Activated T-cell treated with anti-CD3 and anti-CD28 coated beads for 24 hours (primary cell): Measurements from ENCODE around the gene TMPRSS4.

ENCODE experiments used
- DNase-seq: peaks from one replicate; pipeline ENCODE4 v3.0.0-alpha.2; 2020; ENCODE audit warnings: low read depth

TMPRSS4 gene

DNA sequence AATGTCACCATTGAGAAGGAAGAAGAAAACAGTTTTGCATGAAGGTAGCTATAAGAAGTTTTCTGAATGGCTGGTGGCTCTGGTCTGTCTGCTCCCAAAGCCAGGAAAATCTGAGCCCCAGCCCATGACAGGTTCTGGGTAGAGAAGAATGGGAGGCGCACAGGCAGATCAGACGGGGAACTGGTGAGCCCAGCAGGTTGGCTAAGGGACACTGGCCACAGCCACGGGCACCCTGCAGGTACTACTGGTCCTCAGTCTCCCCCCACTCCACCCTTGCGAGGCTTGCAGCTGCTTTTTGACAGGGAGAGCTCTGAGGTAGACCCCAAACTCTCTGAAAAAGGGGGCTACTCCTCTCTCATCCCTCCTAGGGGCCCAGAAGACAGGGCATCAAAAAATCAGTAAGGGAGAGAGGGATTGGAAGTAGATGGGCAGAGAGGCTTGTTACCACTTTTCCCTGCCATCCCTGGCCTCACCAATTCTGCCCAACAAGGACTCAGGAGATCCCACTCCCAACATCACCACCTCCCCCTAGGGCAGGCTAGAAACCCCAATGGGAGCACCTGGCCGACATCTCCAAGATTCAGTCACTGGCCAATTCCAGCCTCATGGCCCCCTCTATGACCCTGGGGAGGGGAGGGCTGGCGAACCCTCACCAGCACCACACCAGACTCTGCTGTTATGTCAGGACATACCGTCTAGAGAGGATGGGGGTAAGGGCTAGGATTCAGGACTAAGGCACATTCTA, 58.3 kb downstream of the TMPRSS4 start:
- no peak for DNase-seq

DNA sequence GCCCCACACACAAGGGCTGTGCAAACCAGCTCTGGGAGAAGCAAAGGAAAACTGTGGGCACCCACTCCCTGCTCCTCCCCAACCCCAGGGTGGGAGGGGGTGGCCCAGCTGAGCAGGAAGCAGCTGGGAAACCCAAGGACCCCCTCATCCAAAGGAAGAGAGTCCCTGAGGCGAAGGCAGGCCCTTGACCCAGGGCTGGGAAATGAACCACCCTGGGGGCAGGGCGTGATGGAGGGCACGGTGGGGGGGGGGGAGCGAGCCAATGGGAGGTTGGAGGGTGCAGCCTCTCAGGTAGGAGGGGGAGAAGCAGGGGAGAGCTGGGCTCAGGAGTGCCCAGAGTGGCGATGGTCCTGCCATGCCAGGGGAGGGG, 58.9 kb downstream of the TMPRSS4 start:
- no peak for DNase-seq

DNA sequence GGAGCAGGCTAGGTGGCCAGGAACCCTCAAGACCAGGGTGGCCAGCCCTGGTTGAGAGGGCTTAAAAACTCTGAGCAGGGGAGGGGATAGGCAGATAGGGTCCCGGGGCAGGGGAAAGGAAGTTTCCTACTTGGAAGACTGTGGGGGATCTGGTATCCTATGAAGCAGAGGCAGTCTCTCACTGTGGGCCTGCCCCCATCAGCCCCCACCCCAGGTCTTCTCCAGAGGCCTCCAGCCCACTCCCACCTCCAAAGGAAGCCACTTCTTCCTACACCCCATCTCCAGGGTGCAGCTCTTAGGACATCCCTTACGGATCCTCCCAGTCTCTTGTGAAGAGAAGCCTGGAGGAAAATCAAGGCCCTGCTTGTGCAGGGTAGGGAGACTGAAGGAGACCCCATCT, 59.5 kb downstream of the TMPRSS4 start:
- no peak for DNase-seq

DNA sequence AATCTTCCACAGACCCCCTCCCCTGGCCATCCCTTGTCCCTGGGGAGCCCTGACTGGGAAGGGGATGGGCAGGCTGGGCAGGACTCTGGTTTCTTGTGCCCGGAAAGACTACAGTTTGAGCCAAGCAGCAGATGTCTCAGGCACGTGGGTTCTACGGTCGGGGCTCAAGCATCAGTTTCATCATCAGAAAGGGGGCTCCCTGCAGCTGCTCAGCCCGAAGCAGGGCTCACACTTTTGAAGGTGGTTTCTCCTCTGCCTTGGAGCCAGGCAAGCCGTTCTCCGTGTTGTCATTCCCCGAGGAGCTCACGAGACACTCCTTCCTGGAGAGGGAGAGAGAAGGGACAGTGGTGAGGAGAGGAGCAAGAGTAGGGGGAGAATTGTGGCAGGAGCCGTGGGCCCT, 59.9 kb downstream of the TMPRSS4 start:
- no peak for DNase-seq

DNA sequence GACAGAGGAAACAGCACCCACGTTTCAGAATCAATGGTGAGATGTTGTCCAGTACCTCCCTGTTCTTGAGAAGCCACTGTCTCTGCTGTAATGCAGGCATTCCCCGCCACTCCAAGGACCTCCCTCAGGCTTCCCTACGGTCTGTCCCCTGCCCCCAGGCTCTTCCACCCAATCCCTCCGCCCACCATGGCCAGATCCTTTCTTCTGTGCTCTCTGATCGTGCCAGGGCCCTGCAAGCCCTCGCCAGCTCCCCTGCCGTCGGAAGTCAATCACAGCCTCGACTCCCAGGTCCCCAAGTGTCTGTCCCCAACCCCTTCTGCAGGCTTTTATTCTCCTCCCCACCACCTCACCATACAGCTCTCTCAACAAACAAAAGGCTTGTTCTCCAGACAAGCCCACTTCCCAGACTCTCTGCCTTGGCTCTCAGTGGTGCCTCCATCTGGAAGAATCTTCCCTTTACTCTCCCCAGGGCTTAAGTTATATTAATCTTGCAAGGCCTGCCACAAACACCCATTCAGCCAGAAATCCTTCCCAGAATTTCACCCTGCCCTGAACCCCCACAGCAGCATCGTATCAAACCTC, 62.1 kb downstream of the TMPRSS4 start:
- no peak for DNase-seq

DNA sequence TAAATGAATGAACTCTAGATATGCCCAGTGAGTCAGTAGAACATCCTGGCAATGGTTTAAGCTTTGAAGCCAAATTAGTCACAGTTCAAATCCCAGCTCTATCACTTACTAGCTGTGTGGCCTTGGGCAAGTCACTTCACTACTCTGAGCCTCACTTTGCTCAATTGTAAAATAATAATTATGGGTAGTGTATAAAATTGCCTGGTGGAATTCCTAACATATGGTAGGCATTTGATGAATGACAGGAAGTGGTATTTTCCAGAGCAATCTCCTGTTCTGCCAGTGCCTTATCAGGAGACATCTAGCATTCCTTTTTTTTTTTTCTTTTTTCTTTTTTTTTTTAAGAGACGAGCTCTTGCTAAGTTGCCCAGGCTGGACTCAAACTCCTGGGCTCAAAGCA, 62.7 kb downstream of the TMPRSS4 start:
- DNase-seq = no peak

DNA sequence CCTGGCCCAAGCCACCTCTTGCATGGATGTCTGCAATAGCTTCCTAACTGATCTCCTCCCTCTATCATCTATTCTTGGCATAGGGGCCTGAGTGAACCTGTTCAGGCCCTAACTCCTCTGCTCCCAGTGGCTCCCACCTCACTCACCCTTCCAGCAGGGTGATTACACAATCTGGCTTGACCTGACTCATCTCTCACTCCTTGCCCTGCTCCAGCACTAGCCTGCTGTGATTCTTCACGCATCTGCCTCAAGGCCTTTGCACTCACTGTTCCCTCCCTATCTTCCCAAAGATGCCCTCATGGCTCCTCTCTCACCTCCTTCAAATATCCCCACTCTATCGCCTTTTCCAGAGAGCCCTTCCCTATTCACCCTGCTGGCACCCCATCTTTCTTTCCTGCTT, 65.2 kb downstream of the TMPRSS4 start:
- DNase-seq = no peak

DNA sequence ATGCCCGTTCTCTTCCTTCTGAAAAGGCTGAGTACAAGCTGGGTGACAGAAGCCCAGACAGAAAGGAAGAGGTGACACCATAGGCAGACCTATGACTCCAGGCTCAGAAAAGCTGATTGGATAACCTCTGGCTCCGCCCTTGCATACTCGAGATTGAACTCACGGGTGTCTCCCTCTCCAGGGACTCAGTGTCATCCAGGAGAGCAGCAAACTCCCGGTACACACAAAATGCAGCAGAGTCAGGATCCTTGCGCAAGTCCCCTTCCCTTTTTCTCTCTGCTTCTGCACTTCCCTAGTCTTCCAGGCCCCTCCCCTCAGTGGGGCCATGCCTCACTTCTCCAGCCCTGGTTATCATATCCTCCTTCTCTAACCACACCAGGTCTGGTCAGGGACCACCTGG, 65.9 kb downstream of the TMPRSS4 start:
- DNase-seq = no peak

DNA sequence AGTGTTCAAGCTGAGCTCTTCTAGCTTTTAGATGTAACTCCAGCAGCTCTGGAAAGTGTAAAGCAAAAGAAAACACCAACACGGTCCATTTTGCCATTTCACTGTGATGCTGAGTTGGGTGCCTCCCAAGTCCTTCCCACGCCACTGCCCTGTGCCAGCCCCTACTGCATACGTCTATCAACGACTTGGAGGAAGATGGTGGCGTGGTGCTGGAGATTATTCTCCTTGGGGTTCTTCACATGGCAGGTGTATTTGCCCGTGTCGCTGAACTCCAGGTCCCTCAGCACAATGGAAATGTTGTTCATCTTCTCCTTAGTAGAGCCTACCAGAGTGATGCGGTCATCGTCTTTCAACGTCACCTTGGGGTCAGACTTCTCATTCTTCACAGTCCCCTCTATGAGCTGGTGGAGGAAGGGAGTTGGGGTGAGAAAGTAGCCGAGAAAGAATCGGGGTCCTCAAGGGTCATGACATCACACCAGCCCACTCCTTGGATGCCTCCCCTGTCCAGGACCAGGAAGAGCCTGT, 66.8 kb downstream of the TMPRSS4 start:
- DNase-seq = no peak

DNA sequence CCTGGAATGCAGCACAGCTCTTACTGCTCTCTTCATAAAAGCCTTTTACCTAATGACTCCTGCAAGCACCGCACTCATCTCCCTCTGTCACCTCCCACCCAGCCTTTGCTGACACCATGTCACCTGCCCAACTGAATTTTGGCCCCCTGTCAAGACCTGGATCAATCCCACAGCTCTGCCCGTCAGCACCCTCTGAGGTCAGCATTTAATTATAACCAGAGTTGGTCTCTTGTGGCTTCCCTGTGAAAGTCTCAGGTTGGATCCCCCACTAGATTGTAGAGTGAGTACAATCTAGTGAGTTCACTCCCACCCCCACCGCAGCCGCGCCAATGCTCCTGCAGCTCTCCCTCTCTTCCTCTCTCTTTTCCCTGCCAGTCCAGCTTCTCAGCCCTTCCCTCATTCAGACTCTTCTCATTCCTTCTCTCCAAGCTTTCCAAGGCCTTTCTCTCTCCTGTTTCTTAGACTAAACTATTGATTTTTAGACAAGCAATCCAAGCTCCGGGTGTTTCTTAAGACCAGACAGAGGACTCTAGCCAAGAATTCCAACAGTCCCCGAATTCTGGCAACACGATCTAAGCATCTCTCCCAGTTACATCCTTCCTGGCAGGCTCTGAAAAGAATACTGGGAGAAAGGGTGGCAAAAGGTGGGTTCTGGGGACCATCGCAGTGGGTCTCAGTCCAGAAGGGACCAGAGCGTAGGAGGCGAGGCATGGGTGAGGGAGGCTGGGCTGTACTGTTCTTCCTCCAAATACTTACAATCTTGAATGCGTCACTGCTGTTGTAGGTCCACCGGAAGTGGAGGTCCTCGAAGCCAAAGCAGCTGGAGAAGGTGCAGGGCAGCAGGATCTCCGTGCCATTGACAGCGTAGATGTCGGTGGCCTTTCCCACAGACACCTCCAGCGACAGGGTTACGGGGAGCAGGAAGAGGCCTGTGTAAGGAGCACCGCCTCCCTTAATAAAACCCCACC, 67.7 kb downstream of the TMPRSS4 start:
- DNase-seq = no peak

DNA sequence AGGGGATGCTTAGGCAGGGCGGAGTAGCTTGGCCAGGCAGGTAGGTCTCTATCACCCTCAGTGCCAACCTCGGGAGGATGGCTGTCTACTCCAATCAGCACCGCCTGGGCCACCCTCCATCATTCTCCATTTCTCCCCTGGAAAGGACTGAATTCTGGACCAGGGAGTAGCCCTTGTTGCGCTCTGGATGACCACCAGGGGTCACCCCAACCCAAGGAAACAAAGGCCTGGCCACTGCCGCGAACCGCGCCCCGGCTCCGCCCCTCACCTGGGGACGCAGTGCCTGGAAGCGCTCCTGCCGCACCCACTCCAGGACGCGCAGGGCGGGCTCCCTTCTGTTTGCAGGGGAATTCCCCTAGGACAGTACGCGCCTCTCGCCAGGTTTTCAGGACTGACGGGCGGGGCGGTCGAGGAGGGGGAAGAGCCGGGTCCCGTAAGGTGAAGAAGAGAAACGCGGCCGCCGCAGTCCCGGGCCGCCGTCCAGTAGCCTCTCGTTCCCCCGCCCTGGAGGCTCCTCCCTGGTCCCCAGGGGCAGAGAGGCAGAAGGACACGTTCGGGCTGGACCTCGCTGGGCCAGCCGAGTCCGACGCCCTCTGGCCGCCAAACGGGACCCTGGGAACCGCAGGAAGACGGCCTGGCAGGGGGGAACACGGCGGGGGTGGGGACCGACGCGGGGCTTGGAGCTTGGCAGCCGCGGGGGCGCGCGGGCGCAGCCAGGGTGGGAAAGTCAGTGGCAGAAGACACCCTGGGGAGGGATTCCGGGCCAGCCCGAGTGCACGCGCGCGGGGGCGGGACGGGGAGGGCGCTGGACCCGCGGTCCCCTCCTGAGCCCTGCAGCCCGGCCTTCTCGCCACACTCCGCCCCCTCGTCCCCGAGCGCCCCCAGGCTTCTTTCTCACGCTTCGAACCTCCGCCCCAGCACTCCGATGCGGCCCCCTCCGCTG, 68.7 kb downstream of the TMPRSS4 start:
- DNase-seq = peak; percentile 85

DNA sequence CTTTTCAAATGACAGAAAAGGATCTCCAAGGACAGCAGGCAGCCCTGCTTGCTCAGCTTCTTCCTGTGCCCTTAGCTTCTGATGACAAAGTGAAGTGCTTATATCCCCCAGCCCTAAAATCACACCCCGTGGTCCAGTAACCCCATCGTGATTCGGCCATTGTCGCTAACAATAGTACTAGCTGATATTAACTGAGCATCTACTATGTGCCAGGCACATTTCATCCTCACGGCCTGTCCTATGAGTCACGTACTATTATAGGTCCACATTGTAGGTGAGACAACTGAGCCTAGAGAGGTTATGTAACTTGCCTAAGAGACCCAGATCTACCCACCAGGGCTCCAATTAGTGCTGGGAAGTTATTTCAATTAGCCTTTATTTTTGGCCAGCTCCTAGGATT, 69.7 kb downstream of the TMPRSS4 start:
- DNase-seq = no peak

DNA sequence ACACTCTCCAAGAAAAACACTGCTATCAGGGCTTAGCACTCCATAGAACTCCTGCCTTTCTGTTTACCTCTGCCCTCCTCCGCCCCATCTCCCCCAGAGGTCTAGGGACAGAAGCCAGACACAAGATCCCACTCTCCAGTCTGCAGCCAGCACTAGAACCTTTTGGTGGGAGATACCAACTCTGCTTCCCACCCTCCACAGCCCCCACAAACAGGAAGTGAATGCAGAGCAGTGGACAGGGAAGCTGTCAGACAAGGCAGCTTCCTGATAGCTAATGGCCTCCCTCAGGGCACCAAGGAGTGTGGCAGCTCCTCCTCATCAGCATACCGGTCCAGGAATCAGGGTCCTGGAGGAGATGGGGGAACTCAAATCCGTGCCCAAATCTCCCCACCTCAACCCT, 70.6 kb downstream of the TMPRSS4 start:
- DNase-seq = no peak

DNA sequence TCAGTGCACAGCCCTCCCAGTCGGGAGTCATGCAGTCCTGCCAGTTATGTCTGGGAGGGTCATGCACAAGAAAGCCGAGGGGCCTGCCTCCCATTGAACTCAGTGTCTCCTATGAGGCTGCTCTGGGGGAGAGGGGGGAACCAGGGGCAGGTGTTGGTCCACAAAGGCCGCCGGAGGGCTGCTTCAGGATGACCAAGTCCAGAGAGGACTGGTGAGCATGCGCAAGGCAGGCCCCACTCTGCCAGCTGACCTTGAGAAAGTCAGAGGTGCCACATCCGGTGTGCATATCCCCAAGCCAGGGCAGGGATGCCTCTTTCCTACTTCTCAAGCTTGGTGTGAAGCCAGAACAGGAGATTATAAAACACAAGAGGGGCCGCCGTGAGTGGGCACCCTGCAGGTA, 71.4 kb downstream of the TMPRSS4 start:
- DNase-seq = no peak

DNA sequence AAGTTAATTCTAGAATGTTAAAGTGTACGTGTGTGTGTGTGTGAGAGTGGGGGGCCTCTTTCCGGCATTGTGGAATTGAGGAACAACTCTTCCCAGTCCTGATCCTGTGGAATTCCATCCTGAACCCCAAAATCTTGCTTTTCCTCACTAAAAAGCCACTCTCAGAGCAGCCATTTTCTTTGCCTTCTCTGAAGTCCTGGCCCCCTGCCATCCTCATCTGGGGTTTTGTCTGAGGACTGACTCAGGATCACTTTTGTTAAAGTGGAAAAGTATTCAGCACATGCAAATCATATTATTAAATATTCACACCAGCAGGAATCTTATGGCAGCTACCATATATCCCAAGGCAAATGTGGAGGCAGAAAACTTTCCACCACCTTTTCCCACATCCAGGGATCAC, 72.0 kb downstream of the TMPRSS4 start:
- DNase-seq = no peak

DNA sequence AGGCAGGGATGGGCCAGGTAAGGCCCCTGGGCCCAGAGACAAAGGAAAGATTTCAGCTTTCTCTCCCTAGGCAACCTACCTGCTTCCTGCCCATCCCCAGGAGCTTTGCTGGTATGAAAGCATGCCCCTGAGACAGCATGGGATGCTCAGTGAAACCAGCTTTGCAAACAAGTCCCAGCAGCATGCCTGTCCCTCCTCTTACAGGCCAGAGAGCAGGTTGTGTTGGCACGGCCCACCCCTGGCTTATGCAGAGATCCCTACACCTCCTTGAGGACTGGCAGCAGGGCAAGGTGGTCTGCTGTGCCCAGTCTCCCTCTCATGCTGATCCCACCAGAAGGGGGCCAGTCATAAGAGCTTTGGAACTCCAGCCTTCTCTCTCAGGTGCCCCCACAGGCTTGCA, 72.6 kb downstream of the TMPRSS4 start:
- DNase-seq = no peak

DNA sequence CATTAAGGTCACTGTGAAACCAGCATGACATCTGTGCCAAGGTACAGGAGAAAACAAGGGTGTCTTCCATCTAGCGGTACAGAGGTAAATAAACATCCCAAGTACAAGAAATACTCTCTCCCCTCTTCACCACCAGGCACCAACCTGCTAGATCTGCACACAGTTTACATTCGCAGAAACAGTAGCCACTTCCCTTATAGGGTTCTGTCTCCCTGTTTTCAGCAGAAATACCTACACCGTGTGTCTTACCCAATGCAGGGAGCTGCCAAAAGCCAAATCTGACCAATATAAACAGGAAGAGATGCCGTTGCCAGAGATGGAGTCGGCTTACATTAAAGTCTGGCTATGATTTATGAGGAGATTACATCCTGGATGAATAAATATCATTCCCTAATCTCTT, 74.6 kb downstream of the TMPRSS4 start:
- no peak for DNase-seq

DNA sequence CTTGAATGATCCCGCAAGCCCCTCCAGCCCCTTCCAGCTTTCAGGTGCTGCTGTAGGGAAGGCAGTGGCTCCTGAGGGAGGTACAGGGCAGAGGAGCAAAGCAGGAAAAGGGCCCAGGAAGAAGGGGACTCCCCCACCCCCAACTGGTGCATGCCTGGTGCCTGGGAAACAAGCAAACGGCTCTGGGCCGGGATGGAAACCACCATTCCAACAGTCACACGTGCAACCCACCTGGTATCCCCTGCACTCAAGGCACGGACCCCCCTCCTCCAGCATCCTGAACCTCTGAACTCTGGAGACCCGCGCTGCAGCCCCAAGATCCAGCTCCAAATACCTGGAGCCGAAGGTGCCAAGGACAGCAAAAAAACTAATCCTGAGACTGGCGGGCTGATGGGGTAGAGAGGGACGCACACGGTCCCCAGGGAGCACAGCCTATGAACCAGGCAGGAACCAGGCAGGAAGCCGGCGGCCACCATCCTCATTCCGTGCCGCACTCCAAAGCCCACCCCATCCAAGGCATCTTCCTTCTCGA, 75.2 kb downstream of the TMPRSS4 start:
- no peak for DNase-seq

DNA sequence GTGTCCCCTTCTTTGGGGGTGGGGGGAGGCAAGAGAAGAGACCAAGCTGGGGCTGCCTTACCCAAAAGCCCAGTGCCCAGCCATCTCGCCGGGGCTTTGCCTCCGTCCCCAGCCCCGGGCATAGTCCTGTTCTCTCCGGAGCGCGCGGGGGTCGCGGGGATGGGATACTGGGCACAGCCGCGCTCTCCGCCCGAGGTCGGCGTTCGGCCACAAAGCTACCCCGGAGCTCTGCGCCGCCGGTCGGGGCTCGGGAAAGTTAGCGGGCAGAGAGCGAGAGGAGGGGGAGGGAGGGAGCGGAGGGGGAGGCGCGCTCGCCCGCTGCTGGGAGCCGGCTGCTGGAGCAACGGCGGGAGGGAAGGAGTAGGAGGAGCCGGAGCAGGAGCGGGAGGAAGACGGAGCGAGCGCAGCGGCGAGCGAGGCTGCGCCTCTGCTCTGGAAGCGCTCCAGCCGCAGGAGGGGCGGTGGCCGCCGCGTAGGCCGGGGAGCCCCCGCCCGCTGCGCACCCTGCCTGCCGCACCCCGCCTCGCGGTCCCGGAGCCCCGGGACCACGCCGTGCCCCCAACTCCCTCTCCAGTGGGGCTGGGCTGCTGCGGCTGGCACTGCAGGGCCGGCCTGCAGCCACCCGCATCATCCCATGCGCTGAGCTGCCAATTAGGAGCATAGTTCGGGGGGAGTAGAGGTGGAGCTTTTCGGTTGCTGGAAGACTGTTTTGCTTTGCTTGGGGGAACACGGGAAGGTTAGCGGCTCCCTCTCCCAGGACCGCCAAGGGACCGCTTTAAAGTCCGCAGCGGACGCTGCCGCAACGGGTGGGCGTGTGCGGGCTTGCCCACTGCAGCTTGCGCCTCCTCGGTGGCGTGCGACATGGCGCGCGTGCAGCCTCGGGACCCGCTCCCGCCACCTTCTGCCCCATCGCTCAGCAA, 75.9 kb downstream of the TMPRSS4 start, which contains the start of gene SCN4B:
TSS of gene SCN4B (minus strand) at position 272 of the 920 bp plus-strand sequence. CDS start at position 122, 150 bp downstream.
- DNase-seq = no peak

DNA sequence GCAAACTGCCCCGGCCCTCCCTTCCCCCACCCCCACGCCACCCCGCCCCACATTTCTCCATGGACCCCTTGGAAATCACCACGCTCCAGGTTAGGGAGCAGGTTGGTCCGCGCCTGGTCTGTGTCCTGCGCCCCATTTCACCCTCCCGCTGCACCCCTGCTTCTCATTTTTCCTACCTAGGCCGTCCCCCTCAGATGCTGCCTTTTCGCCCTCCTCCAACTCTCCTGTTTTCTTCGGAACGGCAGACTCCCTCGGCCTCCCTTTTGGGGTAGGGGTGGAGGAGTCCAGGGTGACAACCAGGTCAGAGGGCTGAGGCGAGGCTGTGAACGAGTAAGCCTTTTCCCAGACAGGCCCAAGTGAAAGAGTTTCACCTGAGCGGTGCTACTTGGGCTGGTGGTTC, 76.6 kb downstream of the TMPRSS4 start:
- DNase-seq = no peak
